Tibial nerve (tissue), 4 donors: Measurements from ENCODE around the gene VMAC. TPM values are rescaled to one million over a fixed set of nuclear protein-coding genes. Genes with fewer than 3 reads are reported as not detected.

Experiments
- DNase-seq, 2 donors: peaks; one replicate each; pipeline ENCODE4 v3.0.0-alpha.2; 2019; ENCODE audit warnings: low spot score in 2 of 2
- H3K27ac ChIP-seq, 4 donors: fragments of 200-600 bp; sonication (generic) in 3 of 4; one replicate each; pipeline ENCODE4 v1.5.1; 2017 to 2019; ENCODE audit warnings: mild to moderate bottlenecking in 1 of 4
- H3K27me3 ChIP-seq, 2 donors: fragments of 200-600 bp; sonication (generic) in 1 of 2; one replicate each; pipeline versions ENCODE4 v1.5.1 to v1.6.0; 2017 to 2019
- H3K36me3 ChIP-seq, 3 donors: fragments of 200-600 bp; sonication (generic); one replicate each; pipeline ENCODE4 v1.5.1; 2018 to 2019
- H3K4me1 ChIP-seq, 4 donors: fragments of 200-600 bp; sonication (generic) in 3 of 4; one replicate each; pipeline ENCODE4 v1.5.1; 2017 to 2019
- H3K4me3 ChIP-seq, 4 donors: fragments of 200-600 bp; sonication (generic) in 3 of 4; one replicate each; pipeline ENCODE4 v1.5.1; 2017 to 2019; ENCODE audit warnings: mild to moderate bottlenecking in 1 of 4, moderate library complexity in 1 of 4
- H3K9me3 ChIP-seq, 4 donors: fragments of 200-600 bp; sonication (generic) in 3 of 4; one replicate each; pipeline ENCODE4 v1.5.1; 2017 to 2019
- CTCF ChIP-seq, 5 experiments: fragments of 200-600 bp in 3 of 5; fragments of 450-650 bp in 2 of 5; sonication (generic) in 3 of 5; IDR thresholded peaks; one replicate each; pipeline ENCODE4 v1.5.1; 2016 to 2019; ENCODE audit warnings: antibody characterized with exemption in 5 of 5, mild to moderate bottlenecking in 3 of 5, moderate library complexity in 2 of 5
- EP300 ChIP-seq, 2 donors: sonication (generic); formaldehyde crosslinking; IDR thresholded peaks; one replicate each; pipeline ENCODE4 v1.6.1; 2017; ENCODE audit warnings: antibody characterized with exemption in 2 of 2, mild to moderate bottlenecking in 1 of 2
- POLR2A ChIP-seq, 2 donors: fragments of 450-650 bp; IDR thresholded peaks; one replicate each; pipeline ENCODE4 v1.6.1; 2017; ENCODE audit warnings: antibody characterized with exemption in 2 of 2, mild to moderate bottlenecking in 2 of 2, moderate library complexity in 2 of 2
- WGBS, 2 donors: methylation state at CpG; one replicate each; pipeline ENCODE4 v1.1.5; 2018; 5-methylcytosine and 5-hydroxymethylcytosine counted together
- total RNA-seq, 4 donors: library from RNA; depleted of rRNA; stranded (reverse); fragments of >200 nt; gene quantifications; one replicate each; pipeline ENCODE4 v1.1.0, GENCODE V29; 2016

VMAC gene
- total RNA-seq, 4 donors from 2014 or later: 8.3 to 16.7 (median 13.9) TPM

- H3K27ac ChIP-seq: no peak overlapping the region
- H3K9me3 ChIP-seq: no peaks in the 10 kb centered on the region
- 86 to 87% methylated on average over 21 of the region's 21 CpGs for WGBS, 2 donors
- DNase-seq: no peak
- peaks cover 0 to 53% (median 16%) of the 10 kb centered on the region in 4 donors for H3K4me1 ChIP-seq
- H3K27me3 ChIP-seq: no peaks in the 10 kb centered on the region
- TF ChIP-seq EP300 (IDR thresholded peaks at IDR 0.05) (no peak), POLR2A (IDR thresholded peaks at IDR 0.05) (no peak), CTCF (IDR thresholded peaks at IDR 0.05) (no peak)
- peaks cover 0 to 56% (median 8%) of the 10 kb centered on the region in 3 donors for H3K36me3 ChIP-seq
- no peak overlapping the region for H3K4me3 ChIP-seq
Measured at GRCh38 chr19:5940260-5941208, 35.9 kb downstream of the VMAC start.

GRCh38 chr19:5941673-5942072 is 37.0 kb downstream of the VMAC start:
- no peaks in the 10 kb centered on the region for H3K9me3 ChIP-seq
- peaks cover 0 to 46% (median 8%) of the 10 kb centered on the region in 3 donors for H3K36me3 ChIP-seq
- 54 to 61% methylated on average over 11 of the region's 11 CpGs for WGBS, 2 donors
- H3K4me3 ChIP-seq: no peak overlapping the region
- peak overlapping the region in 2 of 4 donors; percentile 72 to 86 for H3K27ac ChIP-seq
- peaks cover 0 to 49% (median 17%) of the 10 kb centered on the region in 4 donors for H3K4me1 ChIP-seq
- TF ChIP-seq POLR2A (IDR thresholded peaks at IDR 0.05) (no peak), CTCF (IDR thresholded peaks at IDR 0.05) (no peak), EP300 (IDR thresholded peaks at IDR 0.05) (no peak)
- H3K27me3 ChIP-seq: no peaks in the 10 kb centered on the region
- DNase-seq: no peak

GRCh38 chr19:5943045-5943444 is 38.4 kb downstream of the VMAC start:
- no peak for TF ChIP-seq POLR2A (IDR thresholded peaks at IDR 0.05)
- TF ChIP-seq EP300 (IDR thresholded peaks at IDR 0.05): no peak
- TF ChIP-seq CTCF (IDR thresholded peaks at IDR 0.05): no peak
- DNase-seq: no peak
- Histone ChIP-seq H3K4me3 (no peak overlapping the region), H3K9me3 (no peaks in the 10 kb centered on the region), H3K27me3 (no peaks in the 10 kb centered on the region), H3K36me3 (peaks cover 0 to 35% (median 8%) of the 10 kb centered on the region in 3 donors), H3K4me1 (peaks cover 0 to 63% (median 26%) of the 10 kb centered on the region in 4 donors), H3K27ac (peak overlapping the region in 2 of 4 donors; percentile 72 to 86)
- 52 to 65% methylated on average over 10 of the region's 10 CpGs for WGBS, 2 donors

GRCh38 chr19:5943623-5944022 is 39.0 kb downstream of the VMAC start:
- Histone ChIP-seq H3K27me3 (no peaks in the 10 kb centered on the region), H3K4me1 (peaks cover 0 to 69% (median 32%) of the 10 kb centered on the region in 4 donors), H3K36me3 (peaks cover 0 to 29% (median 8%) of the 10 kb centered on the region in 3 donors), H3K4me3 (no peak overlapping the region), H3K9me3 (no peaks in the 10 kb centered on the region), H3K27ac (peak overlapping the region in 3 of 4 donors; percentile 5 to 86 (median 72))
- TF ChIP-seq CTCF (IDR thresholded peaks at IDR 0.05): no peak
- no peak for TF ChIP-seq EP300 (IDR thresholded peaks at IDR 0.05)
- TF ChIP-seq POLR2A (IDR thresholded peaks at IDR 0.05): no peak
- WGBS, 2 donors: 48 to 55% methylated on average over 10 of the region's 10 CpGs
- no peak for DNase-seq

GRCh38 chr19:5947435-5947834 is 42.8 kb downstream of the VMAC start:
- Histone ChIP-seq H3K27me3 (no peaks in the 10 kb centered on the region), H3K4me1 (peaks cover 0 to 91% (median 63%) of the 10 kb centered on the region in 4 donors), H3K9me3 (no peaks in the 10 kb centered on the region), H3K4me3 (peak overlapping the region in 2 of 4 donors; percentile 1 to 2), H3K36me3 (no peaks in the 10 kb centered on the region), H3K27ac (peak overlapping the region; percentile 32 to 92 (median 78))
- TF ChIP-seq POLR2A (IDR thresholded peaks at IDR 0.05): peak in 1 of 2 donors; percentile 15
- TF ChIP-seq EP300 (IDR thresholded peaks at IDR 0.05): peak in 1 of 2 donors; percentile 87
- no peak for TF ChIP-seq CTCF (IDR thresholded peaks at IDR 0.05)
- 29 to 35% methylated on average over 13 of the region's 13 CpGs for WGBS, 2 donors
- peak; percentile 44 to 69 for DNase-seq
